Activated CD8-positive, alpha-beta T cell treated with anti-CD3 and anti-CD28 coated beads for 36 hours (primary cell): Measurements from ENCODE around the gene CACNA2D3. TPM values are rescaled to one million over a fixed set of nuclear protein-coding genes. Genes with fewer than 3 reads are reported as not detected.

ENCODE experiments used
- ATAC-seq: fragments of 200-7000 bp; cut with Tn5 transposase; one replicate; pipeline ENCODE4 v1.10.0; 2021; ENCODE audit warnings: mild to moderate bottlenecking, moderate library complexity
- CTCF ChIA-PET: fragments of 350-600 bp; sonication (Branson Sonifier 250); formaldehyde crosslinking; loops from one replicate; lab custom pipeline; 2021; ENCODE audit warnings: antibody characterized with exemption; lab: Charles Lee
- POLR2A ChIA-PET: fragments of 350-600 bp; sonication (Branson Sonifier 250); formaldehyde crosslinking; loops from one replicate; lab custom pipeline; 2021; ENCODE audit warnings: antibody characterized with exemption; lab: Charles Lee
- DNase-seq: peaks from one replicate; pipeline ENCODE4 v3.0.0-alpha.2; 2020
- H3K27ac Mint-ChIP-seq: one replicate; pipeline ENCODE4 v1.8.0; 2021; ENCODE audit warnings: mild to moderate bottlenecking, mixed read lengths
- H3K27me3 Mint-ChIP-seq: one replicate; pipeline ENCODE4 v1.8.0; 2021; ENCODE audit warnings: mixed read lengths
- H3K36me3 Mint-ChIP-seq: one replicate; pipeline ENCODE4 v1.8.0; 2021; ENCODE audit warnings: low read depth, mixed read lengths
- H3K4me1 Mint-ChIP-seq: one replicate; pipeline ENCODE4 v1.8.0; 2021; ENCODE audit warnings: low read depth, mixed read lengths
- H3K4me3 Mint-ChIP-seq: one replicate; pipeline ENCODE4 v1.8.0; 2021; ENCODE audit warnings: mild to moderate bottlenecking, moderate library complexity, mixed read lengths
- H3K9me3 Mint-ChIP-seq: one replicate; pipeline ENCODE4 v1.8.0; 2021; ENCODE audit warnings: mixed read lengths
- CTCF ChIP-seq: fragments of 200-600 bp; IDR thresholded peaks from one replicate; pipeline ENCODE4 v1.8.0; 2022; ENCODE audit warnings: antibody characterized with exemption, mild to moderate bottlenecking
- intact Hi-C: fragments of 100-400 bp; cut with micrococcal nuclease; formaldehyde crosslinking; loops from one replicate; pipeline ENCODE4 v1.10.0; 2022
- total RNA-seq, 2 experiments: library from RNA; stranded (reverse); gene quantifications; one replicate each; pipeline ENCODE4 v1.2.3, GENCODE V29; 2021

CACNA2D3 gene
- total RNA-seq, 2 experiments from 2014 or later, result not detected

- no peak for ATAC-seq
- Mint-ChIP-seq H3K27me3 (no peaks in the 10 kb centered on the region), H3K4me1 (no peaks in the 10 kb centered on the region), H3K27ac (no peak overlapping the region), H3K36me3 (no peaks in the 10 kb centered on the region), H3K4me3 (no peak overlapping the region), H3K9me3 (no peaks in the 10 kb centered on the region)
- intact Hi-C loops, result no loop called here
- POLR2A ChIA-PET, result no interaction called here
- no peak for DNase-seq
- CTCF ChIA-PET, result no interaction called here
- TF ChIP-seq CTCF, result no peak
These were observed 254.7 kb downstream of the CACNA2D3 start for GRCh38 chr3:54376939-54377578.

GRCh38 chr3:54378184-54378583 lies 255.8 kb downstream of the CACNA2D3 start:
- Mint-ChIP-seq H3K4me1 (no peaks in the 10 kb centered on the region), H3K27ac (no peak overlapping the region), H3K4me3 (no peak overlapping the region), H3K27me3 (no peaks in the 10 kb centered on the region), H3K36me3 (no peaks in the 10 kb centered on the region), H3K9me3 (no peaks in the 10 kb centered on the region)
- CTCF ChIA-PET, result no interaction called here
- no peak for TF ChIP-seq CTCF
- DNase-seq (no peak), ATAC-seq (no peak)
- POLR2A ChIA-PET, result no interaction called here
- intact Hi-C loops, result no loop called here

- DNase-seq (no peak), ATAC-seq (no peak)
- Mint-ChIP-seq H3K27me3 (no peaks in the 10 kb centered on the region), H3K4me3 (no peak overlapping the region), H3K4me1 (no peaks in the 10 kb centered on the region), H3K9me3 (no peaks in the 10 kb centered on the region), H3K36me3 (no peaks in the 10 kb centered on the region), H3K27ac (no peak overlapping the region)
- intact Hi-C loops, result no loop called here
- TF ChIP-seq CTCF, result no peak
- POLR2A ChIA-PET, result no interaction called here
- CTCF ChIA-PET, result no interaction called here
These were observed 261.9 kb downstream of the CACNA2D3 start for GRCh38 chr3:54384279-54384678.

- TF ChIP-seq CTCF, result no peak
- ATAC-seq (no peak), DNase-seq (no peak)
- Mint-ChIP-seq H3K4me3 (no peak overlapping the region), H3K4me1 (no peaks in the 10 kb centered on the region), H3K36me3 (no peaks in the 10 kb centered on the region), H3K9me3 (no peaks in the 10 kb centered on the region), H3K27ac (no peak overlapping the region), H3K27me3 (no peaks in the 10 kb centered on the region)
- intact Hi-C loops, result no loop called here
- ChIA-PET POLR2A (no interaction called here), CTCF (no interaction called here)
These were observed 268.2 kb downstream of the CACNA2D3 start for GRCh38 chr3:54390582-54390981.

- Mint-ChIP-seq H3K4me1 (no peaks in the 10 kb centered on the region), H3K27me3 (no peaks in the 10 kb centered on the region), H3K36me3 (no peaks in the 10 kb centered on the region), H3K4me3 (no peak overlapping the region), H3K9me3 (no peaks in the 10 kb centered on the region), H3K27ac (no peak overlapping the region)
- intact Hi-C loops, result no loop called here
- CTCF ChIA-PET, result no interaction called here
- TF ChIP-seq CTCF, result no peak
- ATAC-seq, result no peak
- POLR2A ChIA-PET, result no interaction called here
- no peak for DNase-seq
These were observed 270.8 kb downstream of the CACNA2D3 start for GRCh38 chr3:54393150-54393549.
